ENCODE results near the gene F2RL3. TPM values are rescaled to one million over a fixed set of nuclear protein-coding genes. Genes with fewer than 3 reads are reported as not detected.

F2RL3 gene
- total RNA-seq, 5 donors from 2014 or later (not counting 1 experiment from before 2014, with no cell fraction given) = 0.15 to 0.44 (median 0.30) TPM; not detected in 2

DNA sequence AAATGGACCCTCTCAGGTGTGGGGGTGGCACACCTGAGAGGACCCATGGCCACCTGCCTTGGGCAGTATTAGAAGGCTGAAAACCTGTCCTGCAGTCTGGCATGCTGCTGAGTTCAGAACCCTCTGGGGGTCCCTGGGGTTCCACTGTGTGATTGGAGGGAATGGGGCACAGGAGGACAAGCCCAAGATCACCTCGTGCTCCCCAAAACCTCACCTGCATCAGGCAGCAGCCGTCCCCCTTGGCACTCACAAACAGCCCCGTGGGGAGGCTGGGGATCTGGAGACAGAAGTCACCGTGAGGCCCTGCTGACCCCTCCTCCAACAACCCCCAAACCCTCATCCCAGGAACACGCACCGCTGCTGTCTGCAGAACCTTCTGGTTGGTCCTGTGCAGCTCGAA lies 14.5 kb downstream of the F2RL3 start:
- no CpG with 5 or more reads among the region's 7 CpGs for WGBS (ENCODE audit: insufficient coverage)
- Mint-ChIP-seq H3K27ac (no peak overlapping the region), H3K9me3 (no peaks in the 10 kb centered on the region), H3K36me3 (no peaks in the 10 kb centered on the region), H3K4me1 (peaks cover 6 to 17% (median 16%) of the 10 kb centered on the region in 3 donors), H3K4me3 (no peak overlapping the region), H3K27me3 (peaks cover 5 to 6% of the 10 kb centered on the region in 2 donors)
- H3K27me3 ChIP-seq (replicated peaks in 1 of 2; ENCODE audit: control insufficient read depth in 2 of 2, extremely low read depth in 1 of 2, insufficient read depth in 2 of 2, low read length in 1 of 2) = peaks cover 2 to 17% of the 10 kb centered on the region in 2 experiments
- no peak overlapping the region for H3K27ac ChIP-seq (ENCODE audit: low read length)
- peaks cover 0 to 12% of the 10 kb centered on the region in 2 experiments for H3K4me1 ChIP-seq (ENCODE audit: control insufficient read depth in 1 of 2, extremely low read depth in 1 of 2, insufficient read depth in 2 of 2, low read length in 2 of 2)
- ChIA-PET CTCF (no interaction called here), POLR2A (no interaction called here)
- no peaks in the 10 kb centered on the region for H3K36me3 ChIP-seq (ENCODE audit: control insufficient read depth in 2 of 2, extremely low read depth in 1 of 2, insufficient read depth in 1 of 2, low read length in 1 of 2)
- DNase-seq (no peak), ATAC-seq (replicated peaks in 1 of 4) (no peak)
- no peaks in the 10 kb centered on the region for H3K9me3 ChIP-seq
- no peak overlapping the region for H3K4me3 ChIP-seq (ENCODE audit: control insufficient read depth in 1 of 2, extremely low read depth in 1 of 2, low read length in 1 of 2)

DNA sequence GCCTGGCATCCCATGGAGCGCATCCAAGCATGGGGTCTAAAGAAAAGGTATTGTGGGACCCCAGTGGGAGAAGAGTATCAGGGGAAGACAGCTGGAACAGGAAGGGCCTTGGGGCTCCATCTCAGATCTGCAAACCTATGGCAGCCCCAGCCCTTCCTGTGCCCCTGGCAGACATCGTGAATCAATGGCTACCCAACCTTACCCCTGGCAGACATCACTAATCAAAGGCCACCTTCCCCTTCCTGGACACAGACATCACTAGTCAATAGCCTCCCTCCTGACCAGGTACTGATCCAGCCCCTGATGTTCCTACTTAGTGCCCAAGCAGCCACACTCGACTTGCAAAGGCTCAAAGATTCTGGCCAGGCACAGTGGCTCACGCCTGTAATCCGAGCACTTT lies 15.8 kb downstream of the F2RL3 start:
- ChIA-PET POLR2A (no interaction called here), CTCF (no interaction called here)
- Mint-ChIP-seq H3K9me3 (no peaks in the 10 kb centered on the region), H3K4me3 (no peak overlapping the region), H3K27ac (no peak overlapping the region), H3K4me1 (peaks cover 2 to 6% (median 5%) of the 10 kb centered on the region in 3 donors), H3K36me3 (no peaks in the 10 kb centered on the region), H3K27me3 (no peaks in the 10 kb centered on the region)
- DNase-seq (no peak), ATAC-seq (replicated peaks in 1 of 4) (no peak)
- Histone ChIP-seq H3K4me3 (ENCODE audit: control insufficient read depth in 1 of 2, extremely low read depth in 1 of 2, low read length in 1 of 2) (no peak overlapping the region), H3K36me3 (ENCODE audit: control insufficient read depth in 2 of 2, extremely low read depth in 1 of 2, insufficient read depth in 1 of 2, low read length in 1 of 2) (no peaks in the 10 kb centered on the region), H3K27me3 (replicated peaks in 1 of 2; ENCODE audit: control insufficient read depth in 2 of 2, extremely low read depth in 1 of 2, insufficient read depth in 2 of 2, low read length in 1 of 2) (peaks cover 0 to 17% of the 10 kb centered on the region in 2 experiments), H3K27ac (ENCODE audit: low read length) (no peak overlapping the region), H3K9me3 (no peaks in the 10 kb centered on the region), H3K4me1 (ENCODE audit: control insufficient read depth in 1 of 2, extremely low read depth in 1 of 2, insufficient read depth in 2 of 2, low read length in 2 of 2) (peaks cover 0 to 4% of the 10 kb centered on the region in 2 experiments)
- 20% methylated on average over 3 of the region's 5 CpGs for WGBS (ENCODE audit: insufficient coverage)

DNA sequence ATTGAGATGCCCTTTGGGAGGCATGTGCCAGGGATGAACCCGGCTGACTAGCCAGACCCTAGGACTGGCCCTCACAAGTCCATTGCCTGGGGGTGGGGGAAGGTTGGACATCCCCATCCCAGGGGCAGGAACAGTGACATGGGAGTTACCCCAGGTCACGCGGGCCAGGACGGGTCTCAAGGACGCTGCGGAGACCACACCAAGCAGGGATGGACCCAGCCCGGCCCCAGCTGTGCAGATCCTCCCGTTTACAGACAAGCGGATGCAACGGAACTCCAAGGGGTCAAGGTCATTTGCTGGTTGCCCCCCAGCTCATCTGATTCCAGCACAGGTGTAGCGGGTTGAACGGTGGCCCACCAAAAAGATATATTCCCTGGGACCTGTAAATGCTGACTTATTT lies 20.0 kb downstream of the F2RL3 start:
- 81% methylated on average over 10 of the region's 12 CpGs for WGBS (ENCODE audit: insufficient coverage)
- H3K4me1 ChIP-seq (ENCODE audit: control insufficient read depth in 1 of 2, extremely low read depth in 1 of 2, insufficient read depth in 2 of 2, low read length in 2 of 2) = no peaks in the 10 kb centered on the region
- Mint-ChIP-seq H3K27ac (no peak overlapping the region), H3K9me3 (peaks cover 10 to 19% (median 18%) of the 10 kb centered on the region in 3 donors), H3K4me1 (no peaks in the 10 kb centered on the region), H3K4me3 (no peak overlapping the region), H3K36me3 (no peaks in the 10 kb centered on the region), H3K27me3 (no peaks in the 10 kb centered on the region)
- ChIA-PET POLR2A (no interaction called here), CTCF (interaction anchor here in 1 of 2 donors (0.6 kb wide), 1 partner anchor 91 kb away, joined by 3 read pairs; no protein-coding TSS in a partner anchor)
- DNase-seq (no peak), ATAC-seq (replicated peaks in 1 of 4) (no peak)
- H3K36me3 ChIP-seq (ENCODE audit: control insufficient read depth in 2 of 2, extremely low read depth in 1 of 2, insufficient read depth in 1 of 2, low read length in 1 of 2) = no peaks in the 10 kb centered on the region
- H3K4me3 ChIP-seq (ENCODE audit: control insufficient read depth in 1 of 2, extremely low read depth in 1 of 2, low read length in 1 of 2) = no peak overlapping the region
- H3K27me3 ChIP-seq (replicated peaks in 1 of 2; ENCODE audit: control insufficient read depth in 2 of 2, extremely low read depth in 1 of 2, insufficient read depth in 2 of 2, low read length in 1 of 2) = peaks cover 0 to 15% of the 10 kb centered on the region in 2 experiments
- H3K27ac ChIP-seq (ENCODE audit: low read length) = no peak overlapping the region
- peaks cover 2% of the 10 kb centered on the region for H3K9me3 ChIP-seq

DNA sequence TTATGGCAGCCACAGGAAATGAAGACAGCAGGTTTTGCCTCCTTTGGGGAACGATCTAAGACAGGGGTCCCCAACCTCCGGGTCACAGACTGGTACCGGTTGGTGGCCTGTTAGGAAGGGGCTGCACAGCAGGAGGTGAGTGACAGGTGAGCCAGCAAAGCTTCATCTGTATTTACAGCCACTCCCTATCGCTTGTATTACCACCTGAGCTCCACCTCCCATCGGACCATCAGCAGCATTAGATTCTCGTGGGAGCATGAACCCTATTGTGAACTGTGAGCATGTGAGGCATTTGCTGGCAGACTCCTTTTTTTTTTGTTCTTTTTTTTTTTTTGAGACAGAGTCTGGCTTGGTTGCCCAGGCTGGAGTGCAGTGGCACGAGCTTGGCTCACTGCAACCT lies 22.2 kb downstream of the F2RL3 start:
- CTCF ChIA-PET = interaction anchor here in 1 of 2 donors (0.7 kb wide), 1 partner anchor 487 kb away, joined by 6 read pairs; no protein-coding TSS in a partner anchor

DNA sequence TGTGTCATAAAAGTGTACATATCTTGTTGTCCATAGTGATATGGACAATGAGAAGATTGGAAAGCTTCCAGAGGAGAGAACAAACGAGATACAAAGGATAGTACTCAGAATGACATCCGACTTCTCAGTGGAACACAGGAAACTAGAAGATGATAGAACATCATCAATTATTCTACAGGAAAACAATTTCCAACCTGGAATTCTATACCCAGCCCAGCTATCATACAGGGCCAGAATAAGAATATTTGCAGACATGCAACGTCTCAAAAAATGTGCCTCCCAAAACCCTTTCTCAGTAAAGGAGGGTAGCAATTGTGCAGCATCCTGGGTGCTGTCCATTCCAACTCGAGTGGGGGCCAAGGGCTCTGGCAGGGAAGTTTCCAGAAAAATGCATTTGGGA lies 24.0 kb downstream of the F2RL3 start:
- H3K27ac ChIP-seq (ENCODE audit: low read length) = no peak overlapping the region
- Mint-ChIP-seq H3K4me1 (no peaks in the 10 kb centered on the region), H3K27me3 (peaks cover 3 to 8% of the 10 kb centered on the region in 2 donors), H3K36me3 (no peaks in the 10 kb centered on the region), H3K27ac (no peak overlapping the region), H3K4me3 (no peak overlapping the region), H3K9me3 (peaks cover 10 to 21% (median 19%) of the 10 kb centered on the region in 3 donors)
- ChIA-PET POLR2A (no interaction called here), CTCF (no interaction called here)
- H3K27me3 ChIP-seq (replicated peaks in 1 of 2; ENCODE audit: control insufficient read depth in 2 of 2, extremely low read depth in 1 of 2, insufficient read depth in 2 of 2, low read length in 1 of 2) = peaks cover 0 to 30% of the 10 kb centered on the region in 2 experiments
- H3K4me1 ChIP-seq (ENCODE audit: control insufficient read depth in 1 of 2, extremely low read depth in 1 of 2, insufficient read depth in 2 of 2, low read length in 2 of 2) = no peaks in the 10 kb centered on the region
- no CpG with 5 or more reads among the region's 4 CpGs for WGBS (ENCODE audit: insufficient coverage)
- no peaks in the 10 kb centered on the region for H3K36me3 ChIP-seq (ENCODE audit: control insufficient read depth in 2 of 2, extremely low read depth in 1 of 2, insufficient read depth in 1 of 2, low read length in 1 of 2)
- no peak for DNase-seq
- H3K9me3 ChIP-seq = peaks cover 2% of the 10 kb centered on the region
- ATAC-seq (replicated peaks in 1 of 4) = no peak
- no peak overlapping the region for H3K4me3 ChIP-seq (ENCODE audit: control insufficient read depth in 1 of 2, extremely low read depth in 1 of 2, low read length in 1 of 2)

More for the DNA sequence above, 22.2 kb downstream of the F2RL3 start:
- H3K27me3 Mint-ChIP-seq = peaks cover 0 to 2% of the 10 kb centered on the region in 2 donors
- H3K4me3 Mint-ChIP-seq = no peak overlapping the region
- H3K4me1 Mint-ChIP-seq = no peaks in the 10 kb centered on the region
- Histone ChIP-seq H3K4me1 (ENCODE audit: control insufficient read depth in 1 of 2, extremely low read depth in 1 of 2, insufficient read depth in 2 of 2, low read length in 2 of 2) (no peaks in the 10 kb centered on the region), H3K4me3 (ENCODE audit: control insufficient read depth in 1 of 2, extremely low read depth in 1 of 2, low read length in 1 of 2) (no peak overlapping the region), H3K36me3 (ENCODE audit: control insufficient read depth in 2 of 2, extremely low read depth in 1 of 2, insufficient read depth in 1 of 2, low read length in 1 of 2) (no peaks in the 10 kb centered on the region), H3K9me3 (peaks cover 2% of the 10 kb centered on the region), H3K27ac (ENCODE audit: low read length) (no peak overlapping the region), H3K27me3 (replicated peaks in 1 of 2; ENCODE audit: control insufficient read depth in 2 of 2, extremely low read depth in 1 of 2, insufficient read depth in 2 of 2, low read length in 1 of 2) (peaks cover 0 to 22% of the 10 kb centered on the region in 2 experiments)
- peaks cover 10 to 21% (median 19%) of the 10 kb centered on the region in 3 donors for H3K9me3 Mint-ChIP-seq
- WGBS (ENCODE audit: insufficient coverage) = 87% methylated on average over 3 of the region's 7 CpGs
- no peak overlapping the region for H3K27ac Mint-ChIP-seq
- POLR2A ChIA-PET = no interaction called here
- ATAC-seq (replicated peaks in 1 of 4) (no peak), DNase-seq (no peak)
- H3K36me3 Mint-ChIP-seq = no peaks in the 10 kb centered on the region

DNA sequence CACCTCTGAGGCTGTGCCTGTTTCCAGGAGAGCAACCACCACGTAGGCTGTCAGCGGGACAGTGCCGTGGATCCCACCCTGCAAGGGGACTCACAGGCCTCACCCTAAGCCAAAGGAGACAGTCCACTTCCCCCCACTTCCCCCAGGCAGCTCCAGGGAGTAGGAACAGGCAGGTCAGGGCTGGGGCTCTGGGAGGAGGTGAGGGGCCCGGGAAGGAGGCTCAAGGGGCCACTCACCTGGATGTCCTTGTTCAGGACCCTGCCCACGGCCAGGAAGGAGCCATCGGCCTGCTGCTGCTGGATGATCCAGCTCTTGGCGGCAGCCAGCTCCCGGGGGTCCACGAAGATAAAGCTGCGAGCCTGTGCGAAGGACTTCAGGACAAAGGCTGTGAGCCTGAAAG lies 25.6 kb downstream of the F2RL3 start:
- Mint-ChIP-seq H3K36me3 (no peaks in the 10 kb centered on the region), H3K4me3 (no peak overlapping the region), H3K9me3 (peaks cover 10 to 24% (median 21%) of the 10 kb centered on the region in 3 donors), H3K27me3 (peaks cover 3 to 11% of the 10 kb centered on the region in 2 donors), H3K4me1 (no peaks in the 10 kb centered on the region), H3K27ac (no peak overlapping the region)
- Histone ChIP-seq H3K36me3 (ENCODE audit: control insufficient read depth in 2 of 2, extremely low read depth in 1 of 2, insufficient read depth in 1 of 2, low read length in 1 of 2) (no peaks in the 10 kb centered on the region), H3K27ac (ENCODE audit: low read length) (no peak overlapping the region), H3K4me1 (ENCODE audit: control insufficient read depth in 1 of 2, extremely low read depth in 1 of 2, insufficient read depth in 2 of 2, low read length in 2 of 2) (no peaks in the 10 kb centered on the region), H3K4me3 (ENCODE audit: control insufficient read depth in 1 of 2, extremely low read depth in 1 of 2, low read length in 1 of 2) (no peak overlapping the region), H3K27me3 (replicated peaks in 1 of 2; ENCODE audit: control insufficient read depth in 2 of 2, extremely low read depth in 1 of 2, insufficient read depth in 2 of 2, low read length in 1 of 2) (peaks cover 0 to 34% of the 10 kb centered on the region in 2 experiments), H3K9me3 (peaks cover 2% of the 10 kb centered on the region)
- WGBS (ENCODE audit: insufficient coverage) = 93% methylated on average over 7 of the region's 11 CpGs
- POLR2A ChIA-PET = no interaction called here
- CTCF ChIA-PET = no interaction called here
- no peak for ATAC-seq (replicated peaks in 1 of 4)
- no peak for DNase-seq

- ChIA-PET CTCF (no interaction called here), POLR2A (no interaction called here)
- peaks cover 10 to 24% (median 21%) of the 10 kb centered on the region in 3 donors for H3K9me3 Mint-ChIP-seq
- no peaks in the 10 kb centered on the region for H3K4me1 Mint-ChIP-seq
- WGBS (ENCODE audit: insufficient coverage) = 45% methylated on average over 2 of the region's 3 CpGs
- peaks cover 3 to 15% of the 10 kb centered on the region in 2 donors for H3K27me3 Mint-ChIP-seq
- Histone ChIP-seq H3K4me1 (ENCODE audit: control insufficient read depth in 1 of 2, extremely low read depth in 1 of 2, insufficient read depth in 2 of 2, low read length in 2 of 2) (no peaks in the 10 kb centered on the region), H3K4me3 (ENCODE audit: control insufficient read depth in 1 of 2, extremely low read depth in 1 of 2, low read length in 1 of 2) (no peak overlapping the region), H3K36me3 (ENCODE audit: control insufficient read depth in 2 of 2, extremely low read depth in 1 of 2, insufficient read depth in 1 of 2, low read length in 1 of 2) (no peaks in the 10 kb centered on the region), H3K27me3 (replicated peaks in 1 of 2; ENCODE audit: control insufficient read depth in 2 of 2, extremely low read depth in 1 of 2, insufficient read depth in 2 of 2, low read length in 1 of 2) (peaks cover 0 to 35% of the 10 kb centered on the region in 2 experiments), H3K27ac (ENCODE audit: low read length) (no peak overlapping the region), H3K9me3 (peaks cover 2% of the 10 kb centered on the region)
- DNase-seq = no peak
- ATAC-seq (replicated peaks in 1 of 4) = no peak
- no peak overlapping the region for H3K4me3 Mint-ChIP-seq
- no peaks in the 10 kb centered on the region for H3K36me3 Mint-ChIP-seq
- no peak overlapping the region for H3K27ac Mint-ChIP-seq
Measured at GRCh38 chr19:16915135-16915534, 26.3 kb downstream of the F2RL3 start.

Data from T-cell (primary cell).